RWPE2 (cell line): ENCODE measurements around the gene TMED6.
A peak's percentile ranks its signal among the peaks of the same experiment; 100 is the strongest.

Experiments
- ATAC-seq: fragments of 200-7000 bp; cut with Tn5 transposase; 3 replicates; pipeline ENCODE4 v1.9.1; 2021; ENCODE audit warnings: low read depth
- DNase-seq: peaks from one replicate; pipeline ENCODE4 v3.0.0-alpha.2; 2020; ENCODE audit warnings: low spot score
- H3K27ac ChIP-seq: fragments of 450-650 bp; 2 replicates; pipeline ENCODE4 v1.5.1; 2017; ENCODE audit warnings: mild to moderate bottlenecking; ENCODE audit not compliant: poor library complexity, severe bottlenecking
- H3K27me3 ChIP-seq: fragments of 250-450 bp; sonication (Bioruptor Pico); 2 replicates; pipeline ENCODE4 v1.5.1; 2021; ENCODE audit warnings: mild to moderate bottlenecking, moderate library complexity; ENCODE audit not compliant: insufficient read depth, poor library complexity, severe bottlenecking
- H3K36me3 ChIP-seq: fragments of 250-450 bp; sonication (Bioruptor Pico); 2 replicates; pipeline ENCODE4 v1.5.1; 2020; ENCODE audit warnings: low read depth, mild to moderate bottlenecking, moderate library complexity
- H3K4me1 ChIP-seq: fragments of 250-450 bp; sonication (Bioruptor Pico); 2 replicates; pipeline ENCODE4 v1.5.1; 2021; ENCODE audit warnings: mild to moderate bottlenecking, moderate library complexity; ENCODE audit not compliant: insufficient read depth, poor library complexity, severe bottlenecking
- H3K4me3 ChIP-seq: fragments of 250-450 bp; sonication (Bioruptor Pico); 2 replicates; pipeline ENCODE4 v1.5.1; 2021; ENCODE audit warnings: mild to moderate bottlenecking, moderate library complexity; ENCODE audit not compliant: severe bottlenecking
- H3K9me3 ChIP-seq: fragments of 250-450 bp; sonication (Bioruptor Pico); 2 replicates; pipeline ENCODE4 v1.5.1; 2021; ENCODE audit warnings: mild to moderate bottlenecking, moderate library complexity; ENCODE audit not compliant: severe bottlenecking
- CTCF ChIP-seq: fragments of 450-650 bp; IDR thresholded peaks from one replicate; pipeline ENCODE4 v1.5.1; 2017; ENCODE audit warnings: mild to moderate bottlenecking, moderate library complexity; ENCODE audit not compliant: poor library complexity, severe bottlenecking

TMED6 gene

DNA sequence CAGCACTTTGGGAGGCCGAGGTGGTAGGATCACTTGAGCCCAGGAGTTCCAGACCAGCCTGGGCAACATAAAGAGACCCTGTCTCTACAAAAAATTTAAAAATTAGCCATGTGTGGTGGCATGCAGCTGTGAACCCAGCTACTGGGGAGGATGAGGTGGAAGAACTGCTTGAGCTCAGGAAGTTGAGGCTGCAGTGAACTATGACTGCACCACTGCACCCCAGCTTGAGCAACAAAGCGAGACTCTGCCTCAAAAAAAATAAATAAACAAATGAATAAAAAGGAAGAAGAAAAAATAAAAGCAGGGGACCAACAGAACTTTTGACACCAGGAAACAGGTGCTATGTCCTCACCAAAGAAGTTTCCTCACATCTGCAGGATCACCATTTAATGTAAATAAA is 20.0 kb upstream of the TMED6 start:
- Histone ChIP-seq H3K27me3 (no peaks in the 10 kb centered on the region), H3K4me1 (no peaks in the 10 kb centered on the region), H3K36me3 (peaks cover 84% of the 10 kb centered on the region), H3K27ac (no peak overlapping the region), H3K9me3 (no peaks in the 10 kb centered on the region), H3K4me3 (no peak overlapping the region)
- DNase-seq (no peak), ATAC-seq (no peak)
- no peak for TF ChIP-seq CTCF

DNA sequence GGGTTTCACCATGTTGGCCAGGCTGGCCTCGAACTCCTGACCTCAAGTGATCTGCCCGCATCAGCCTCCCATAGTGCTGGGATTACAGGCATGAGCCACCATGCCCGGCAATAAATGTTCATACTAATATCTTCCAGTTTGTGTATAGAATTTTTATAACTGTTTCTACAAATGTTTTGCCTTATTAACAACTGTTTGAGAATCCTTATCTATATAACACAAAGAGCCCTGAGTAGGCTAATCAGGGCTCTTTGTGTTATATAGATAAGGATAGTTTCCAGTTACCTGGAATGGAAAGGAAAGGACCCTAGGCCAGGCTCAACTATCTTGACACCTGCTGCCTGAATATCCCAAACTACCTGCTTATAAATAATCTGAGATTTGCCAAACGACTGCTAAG is 17.3 kb upstream of the TMED6 start:
- no peaks in the 10 kb centered on the region for H3K4me1 ChIP-seq
- no peak overlapping the region for H3K4me3 ChIP-seq
- no peaks in the 10 kb centered on the region for H3K27me3 ChIP-seq
- H3K9me3 ChIP-seq: no peaks in the 10 kb centered on the region
- DNase-seq (no peak), ATAC-seq (no peak)
- H3K36me3 ChIP-seq: peaks cover 86% of the 10 kb centered on the region
- no peak for TF ChIP-seq CTCF
- no peak overlapping the region for H3K27ac ChIP-seq

DNA sequence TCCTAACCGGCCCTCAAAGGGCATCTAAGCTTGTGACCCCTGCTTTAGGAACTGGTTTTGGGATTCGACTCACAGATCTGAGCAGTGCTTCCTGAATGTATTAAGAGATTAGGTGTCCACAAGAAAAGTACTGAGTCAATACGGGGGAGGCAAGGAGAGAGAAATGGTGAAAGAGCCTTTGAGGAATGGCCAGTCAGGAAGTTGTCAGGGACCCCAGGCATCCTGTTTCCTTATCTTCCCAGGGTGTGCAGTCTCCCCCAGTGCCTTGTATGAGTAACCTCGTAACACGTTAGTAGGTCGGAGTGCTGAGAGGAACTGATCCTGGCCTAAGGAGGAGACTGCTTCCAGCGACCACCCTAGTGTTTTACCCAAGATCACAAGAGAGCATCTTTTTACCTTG is 16.4 kb upstream of the TMED6 start:
- H3K9me3 ChIP-seq: no peaks in the 10 kb centered on the region
- DNase-seq (peak; percentile 19), ATAC-seq (no peak)
- H3K27me3 ChIP-seq: no peaks in the 10 kb centered on the region
- no peak overlapping the region for H3K27ac ChIP-seq
- H3K4me1 ChIP-seq: no peaks in the 10 kb centered on the region
- peaks cover 80% of the 10 kb centered on the region for H3K36me3 ChIP-seq
- H3K4me3 ChIP-seq: no peak overlapping the region
- no peak for TF ChIP-seq CTCF

GRCh38 chr16:69366431-69366830 is 14.8 kb upstream of the TMED6 start:
- peak; percentile 38 for DNase-seq
- Histone ChIP-seq H3K9me3 (no peaks in the 10 kb centered on the region), H3K4me1 (no peaks in the 10 kb centered on the region), H3K4me3 (no peak overlapping the region), H3K27me3 (no peaks in the 10 kb centered on the region), H3K27ac (no peak overlapping the region), H3K36me3 (peaks cover 65% of the 10 kb centered on the region)
- TF ChIP-seq CTCF: no peak
- ATAC-seq: no peak

DNA sequence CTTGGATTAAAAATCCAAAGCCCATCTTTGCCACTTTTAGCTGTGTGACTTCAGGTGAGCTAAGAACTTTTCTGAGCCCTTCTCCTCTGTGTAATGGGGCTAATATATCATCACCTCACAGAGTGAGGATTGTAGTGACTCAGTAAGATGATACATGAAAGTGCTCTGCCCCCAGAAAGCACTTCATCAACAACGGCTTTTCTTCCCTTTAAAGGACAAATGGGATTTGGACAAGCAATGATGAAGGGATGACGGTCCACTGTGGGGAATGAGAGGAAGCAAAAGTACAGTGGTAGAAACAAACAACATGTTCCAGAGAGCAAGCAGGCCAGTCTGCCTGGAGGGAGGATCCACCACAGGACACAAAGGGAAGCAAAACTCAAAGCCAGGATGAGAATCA is 14.3 kb upstream of the TMED6 start:
- Histone ChIP-seq H3K36me3 (peaks cover 62% of the 10 kb centered on the region), H3K4me1 (no peaks in the 10 kb centered on the region), H3K4me3 (no peak overlapping the region), H3K9me3 (no peaks in the 10 kb centered on the region), H3K27ac (no peak overlapping the region), H3K27me3 (no peaks in the 10 kb centered on the region)
- no peak for TF ChIP-seq CTCF
- ATAC-seq (no peak), DNase-seq (peak; percentile 3)
